Large intestine (tissue), 3 donors: ENCODE data around the gene TPGS1. TPM values are rescaled to one million over a fixed set of nuclear protein-coding genes. Genes with fewer than 3 reads are reported as not detected.

ENCODE experiments used
- DNase-seq, 2 donors: peaks; one replicate each; pipeline versions ENCODE4 v3.0.0 to v3.0.0-alpha.2; 2013
- H3K27ac ChIP-seq: one replicate; pipeline ENCODE4 v1.5.1; 2013; ENCODE audit warnings: low read length
- H3K27me3 ChIP-seq: 2 replicates; pipeline ENCODE4 v1.6.1; 2013; ENCODE audit warnings: low read length; ENCODE audit not compliant: control insufficient read depth, insufficient read depth
- H3K36me3 ChIP-seq: 2 replicates; pipeline ENCODE4 v1.6.1; 2013; ENCODE audit warnings: low read length; ENCODE audit not compliant: control insufficient read depth, insufficient read depth
- H3K4me1 ChIP-seq: one replicate; pipeline ENCODE4 v1.6.1; 2013; ENCODE audit warnings: low read length; ENCODE audit not compliant: control insufficient read depth, insufficient read depth
- H3K4me3 ChIP-seq: one replicate; pipeline ENCODE4 v1.5.1; 2013; ENCODE audit warnings: low read length
- H3K9me3 ChIP-seq: one replicate; pipeline ENCODE4 v1.6.1; 2013; ENCODE audit warnings: mild to moderate bottlenecking, low read depth, low read length, moderate library complexity; ENCODE audit not compliant: control insufficient read depth
- WGBS: methylation state at CpG from one replicate; pipeline ENCODE4 v1.1.5; 2013; ENCODE audit warnings: low lambda C conversion rate; ENCODE audit not compliant: insufficient coverage; 5-methylcytosine and 5-hydroxymethylcytosine counted together
- polyA plus RNA-seq: library from polyadenylated mRNA; unstranded; fragments of 120-200 nt; gene quantifications from one replicate; pipeline ENCODE4 v1.2.1, GENCODE V29; 2013

TPGS1 gene
- polyA plus RNA-seq, 1 donor: 16.2 TPM

DNA sequence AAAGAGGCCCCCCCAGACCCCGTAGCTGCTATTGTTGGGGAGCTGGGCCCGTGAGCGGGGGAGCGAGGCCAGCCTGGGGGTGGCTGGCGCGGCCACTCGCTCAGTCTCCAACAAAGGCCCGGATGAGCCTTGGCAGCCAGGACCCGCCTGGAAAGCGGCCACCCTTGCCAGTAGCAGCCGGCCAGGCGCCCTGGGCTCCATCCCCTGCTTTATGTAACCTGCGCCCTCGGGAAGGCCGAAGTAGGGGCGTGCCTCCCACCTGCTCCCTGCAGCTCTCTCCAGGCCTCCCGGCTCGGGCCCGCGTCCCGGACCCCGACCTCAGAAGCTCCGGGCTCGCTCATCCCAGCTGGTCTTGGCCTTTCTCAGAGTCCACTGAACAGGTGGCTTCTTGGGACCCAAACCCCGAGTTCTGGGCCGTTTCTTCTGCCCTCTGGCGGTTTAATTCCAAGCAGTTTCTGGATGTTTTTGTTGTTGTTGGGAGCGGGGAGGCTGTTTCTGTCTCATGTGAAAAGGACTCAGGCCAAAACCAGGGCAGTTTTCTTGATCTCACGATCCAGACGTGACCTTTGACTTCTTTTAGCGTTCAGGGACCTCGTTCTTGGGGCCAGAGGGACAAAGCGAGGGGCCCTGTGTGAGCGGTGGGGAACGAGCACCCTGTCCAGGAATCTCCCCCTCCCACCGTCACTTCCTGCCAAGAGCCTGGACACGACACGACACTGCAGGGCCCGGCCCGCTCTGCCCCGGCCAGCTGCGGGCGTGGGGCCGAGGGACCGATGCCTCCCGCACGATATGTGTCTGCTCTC is 25.5 kb downstream of the TPGS1 start:
- H3K4me1 ChIP-seq: peaks cover 18% of the 10 kb centered on the region
- no CpG with 5 or more reads among the region's 47 CpGs for WGBS
- H3K9me3 ChIP-seq: peaks cover 6% of the 10 kb centered on the region
- DNase-seq: peak in 1 of 2 donors; percentile 80
- H3K27me3 ChIP-seq: no peaks in the 10 kb centered on the region
- peak overlapping the region; percentile 99 for H3K4me3 ChIP-seq
- peaks cover 30% of the 10 kb centered on the region for H3K36me3 ChIP-seq
- peak overlapping the region; percentile 88 for H3K27ac ChIP-seq

DNA sequence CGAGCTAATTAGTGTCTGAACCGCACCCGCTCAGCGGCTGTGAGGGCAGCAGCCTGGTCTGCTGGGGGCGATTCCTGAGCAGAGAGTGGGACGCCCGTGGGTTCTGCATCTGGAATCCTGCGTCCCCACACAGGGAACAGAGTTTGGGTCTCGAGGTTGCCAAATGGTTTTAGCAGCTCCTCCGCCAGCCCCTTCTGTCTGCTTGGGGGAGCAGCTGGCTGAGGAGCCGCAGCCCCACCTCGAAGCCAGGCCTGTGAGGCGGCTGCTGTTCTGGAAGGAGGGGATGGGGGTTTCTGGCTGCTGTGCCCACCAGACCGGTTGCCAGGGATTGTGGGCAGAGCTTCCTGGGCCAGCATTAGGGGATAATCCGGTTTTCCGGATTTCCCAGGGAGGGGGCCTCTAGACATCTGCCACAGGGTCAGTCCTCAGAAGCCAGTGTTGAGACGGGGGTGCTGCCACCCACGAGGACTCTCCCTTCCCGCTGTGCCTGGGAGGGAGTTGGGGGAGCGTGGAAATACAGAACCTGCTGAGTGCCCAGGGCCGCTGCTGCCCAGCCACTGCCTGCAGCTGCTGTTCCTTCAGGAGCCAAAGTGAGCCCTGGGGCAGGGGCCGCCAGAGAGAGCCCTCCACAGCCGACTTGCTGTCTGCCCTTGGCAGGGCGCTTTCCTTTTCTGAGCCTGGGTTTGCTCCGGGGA is 26.2 kb downstream of the TPGS1 start:
- Histone ChIP-seq H3K27me3 (no peaks in the 10 kb centered on the region), H3K4me1 (peaks cover 18% of the 10 kb centered on the region), H3K4me3 (peak overlapping the region; percentile 99), H3K9me3 (peaks cover 6% of the 10 kb centered on the region), H3K36me3 (peaks cover 37% of the 10 kb centered on the region), H3K27ac (peak overlapping the region; percentile 88)
- DNase-seq: no peak
- WGBS: no CpG with 5 or more reads among the region's 25 CpGs

DNA sequence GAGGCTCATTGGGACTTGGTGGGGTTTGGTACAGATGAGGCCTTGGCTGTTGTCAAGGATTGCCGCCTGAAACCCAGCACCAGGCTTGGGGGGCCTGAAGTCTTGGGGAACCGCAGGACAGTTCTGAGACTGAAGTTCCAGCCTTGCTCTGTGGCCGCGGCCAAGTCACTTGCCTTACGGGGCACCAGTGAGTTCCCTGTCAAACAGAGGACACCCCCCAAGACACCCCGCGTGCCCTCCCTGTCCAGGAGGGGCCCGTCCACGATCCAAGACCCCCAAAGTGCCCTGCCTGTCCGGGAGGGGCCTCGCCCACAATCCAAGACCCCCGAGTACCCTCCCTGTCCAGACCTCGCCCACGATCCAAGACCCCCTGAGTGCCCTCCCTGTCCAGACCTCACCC is 26.8 kb downstream of the TPGS1 start:
- peaks cover 18% of the 10 kb centered on the region for H3K4me1 ChIP-seq
- H3K9me3 ChIP-seq: peaks cover 3% of the 10 kb centered on the region
- no peaks in the 10 kb centered on the region for H3K27me3 ChIP-seq
- DNase-seq: no peak
- no CpG with 5 or more reads among the region's 14 CpGs for WGBS
- H3K36me3 ChIP-seq: peaks cover 43% of the 10 kb centered on the region
- peak overlapping the region; percentile 88 for H3K27ac ChIP-seq
- peak overlapping the region; percentile 99 for H3K4me3 ChIP-seq

- DNase-seq: no peak
- H3K36me3 ChIP-seq: peaks cover 50% of the 10 kb centered on the region
- no peaks in the 10 kb centered on the region for H3K27me3 ChIP-seq
- peaks cover 17% of the 10 kb centered on the region for H3K4me1 ChIP-seq
- no peak overlapping the region for H3K4me3 ChIP-seq
- peaks cover 3% of the 10 kb centered on the region for H3K9me3 ChIP-seq
- H3K27ac ChIP-seq: no peak overlapping the region
- 60% methylated on average over 1 of the region's 16 CpGs for WGBS
Measured at GRCh38 chr19:535017-535835, 27.9 kb downstream of the TPGS1 start.

DNA sequence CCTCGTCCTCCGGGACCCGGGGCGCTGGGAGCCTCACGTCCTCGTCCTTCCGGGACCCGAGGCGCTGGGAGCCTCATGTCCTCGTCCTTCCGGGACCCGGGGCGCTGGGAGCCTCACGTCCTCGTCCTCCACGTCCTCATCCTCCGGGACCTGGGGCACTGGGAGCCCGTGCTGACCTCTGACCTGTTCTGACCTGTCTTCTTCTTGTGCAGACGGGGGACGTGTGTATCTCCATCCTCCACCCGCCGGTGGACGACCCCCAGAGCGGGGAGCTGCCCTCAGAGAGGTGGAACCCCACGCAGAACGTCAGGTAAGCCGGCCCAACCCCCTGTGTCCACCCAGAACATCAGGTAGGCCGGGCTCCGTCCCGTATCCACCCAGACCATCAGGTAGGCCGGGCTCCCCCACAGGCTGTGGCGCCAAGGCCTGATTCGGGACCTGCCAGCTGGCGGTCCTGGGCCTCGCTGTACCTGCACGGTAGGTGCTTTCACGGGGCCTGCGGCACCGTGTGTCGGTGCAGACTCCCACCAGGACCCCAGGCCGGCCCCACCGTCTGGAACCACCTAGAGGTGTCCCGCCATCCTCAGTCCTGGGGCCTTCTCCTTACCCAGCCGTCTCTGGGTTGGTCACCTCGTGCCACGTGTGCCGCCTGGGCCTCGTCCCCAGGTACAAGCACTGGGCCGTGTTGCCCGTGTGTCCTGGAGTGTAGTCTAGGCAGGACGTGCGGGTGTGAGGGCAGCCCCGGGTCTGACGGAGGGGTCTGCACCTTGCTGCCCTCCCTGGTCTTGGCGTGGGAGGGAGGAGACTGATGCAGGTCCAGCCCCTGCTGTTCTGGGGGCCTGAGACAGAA is 29.0 kb downstream of the TPGS1 start:
- Histone ChIP-seq H3K36me3 (peaks cover 56% of the 10 kb centered on the region), H3K27ac (no peak overlapping the region), H3K4me3 (no peak overlapping the region), H3K9me3 (peaks cover 3% of the 10 kb centered on the region), H3K4me1 (peaks cover 12% of the 10 kb centered on the region), H3K27me3 (no peaks in the 10 kb centered on the region)
- DNase-seq: no peak
- whole genome bisulfite sequencing: no CpG with 5 or more reads among the region's 55 CpGs

GRCh38 chr19:536881-537404 is 29.6 kb downstream of the TPGS1 start:
- Histone ChIP-seq H3K27ac (no peak overlapping the region), H3K4me3 (no peak overlapping the region), H3K4me1 (peaks cover 12% of the 10 kb centered on the region), H3K27me3 (no peaks in the 10 kb centered on the region), H3K36me3 (peaks cover 63% of the 10 kb centered on the region), H3K9me3 (peaks cover 3% of the 10 kb centered on the region)
- no peak for DNase-seq
- WGBS: no CpG with 5 or more reads among the region's 26 CpGs

DNA sequence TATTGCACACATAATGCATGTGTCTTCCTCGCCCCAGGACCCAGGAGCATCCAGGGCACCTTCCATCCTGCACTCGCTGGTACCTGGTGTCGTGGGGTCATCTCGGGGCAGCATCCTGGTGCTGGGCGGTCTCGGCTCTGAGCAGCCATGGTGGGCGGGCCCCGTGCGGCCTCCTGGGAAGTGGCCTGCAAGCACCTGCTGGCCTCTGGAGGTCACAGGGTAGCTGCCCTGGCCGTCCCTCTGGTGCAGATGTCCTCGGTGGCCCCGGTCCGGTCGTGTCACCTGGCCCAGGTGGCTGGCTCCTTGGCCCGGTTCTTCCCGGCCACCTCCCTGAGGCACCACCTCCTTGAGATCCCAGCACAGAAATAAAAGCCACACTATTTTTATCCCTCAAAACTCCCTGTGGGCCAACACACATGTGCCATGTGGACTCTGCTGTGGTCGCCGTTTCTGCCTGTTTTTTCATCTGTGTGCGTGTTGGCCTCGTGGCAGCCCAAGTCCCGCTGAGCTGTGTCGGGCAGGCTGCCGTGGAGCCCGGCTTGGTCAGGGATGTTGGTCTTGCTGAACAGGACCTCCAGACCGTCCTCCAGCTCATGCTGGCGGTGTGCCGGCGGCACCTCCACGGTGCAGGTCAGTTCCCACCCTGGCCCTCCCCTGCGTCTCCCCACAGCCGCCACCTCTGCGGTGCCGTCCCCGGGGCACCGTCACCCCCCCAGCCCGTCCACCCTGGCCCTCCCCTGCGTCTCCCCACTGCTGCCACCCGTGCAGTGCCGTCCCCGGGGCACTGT is 31.5 kb downstream of the TPGS1 start:
- H3K9me3 ChIP-seq: no peaks in the 10 kb centered on the region
- no peak for DNase-seq
- H3K27me3 ChIP-seq: no peaks in the 10 kb centered on the region
- peaks cover 73% of the 10 kb centered on the region for H3K36me3 ChIP-seq
- H3K27ac ChIP-seq: no peak overlapping the region
- H3K4me3 ChIP-seq: no peak overlapping the region
- no CpG with 5 or more reads among the region's 40 CpGs for WGBS
- peaks cover 6% of the 10 kb centered on the region for H3K4me1 ChIP-seq

- Histone ChIP-seq H3K27ac (no peak overlapping the region), H3K4me3 (no peak overlapping the region), H3K27me3 (no peaks in the 10 kb centered on the region), H3K4me1 (no peaks in the 10 kb centered on the region), H3K36me3 (peaks cover 71% of the 10 kb centered on the region), H3K9me3 (no peaks in the 10 kb centered on the region)
- DNase-seq: no peak
- no CpG with 5 or more reads among the region's 30 CpGs for WGBS
Measured at GRCh38 chr19:539429-540030, 32.2 kb downstream of the TPGS1 start.
